GM12878 (cell line): ENCODE results near the gene BLOC1S3. TPM values are rescaled to one million over a fixed set of nuclear protein-coding genes. Genes with fewer than 3 reads are reported as not detected.

Experiments
- ATAC-seq: fragments of 200-7000 bp; cut with Tn5 transposase; 3 replicates; pipeline ENCODE4 v1.9.1; 2020; ENCODE audit warnings: mild to moderate bottlenecking, moderate library complexity
- BruUV-seq: library from RNA; stranded (reverse); fragments of 400-500 nt; replicated peaks from 2 replicates; lab custom pipeline; 2021; lab: Mats Ljungman, UMichigan
- CTCF ChIA-PET: fragments of 300-600 bp; sonication (Branson Sonifier 250); formaldehyde crosslinking; extraction: SDS; loops from one replicate; lab custom pipeline; 2021; ENCODE audit warnings: inconsistent platforms; lab: Yijun Ruan, JAX
- POLR2A ChIA-PET: fragments of 350-600 bp; formaldehyde crosslinking; extraction: SDS; loops from one replicate; lab custom pipeline; 2021; ENCODE audit warnings: inconsistent platforms; lab: Charles Lee
- RAD21 ChIA-PET: fragments of 300-600 bp; sonication (Branson Sonifier 250); formaldehyde crosslinking; loops from one replicate; lab custom pipeline; 2023; ENCODE audit warnings: antibody characterized with exemption; ENCODE audit not compliant: unreplicated experiment; lab: Charles Lee
- SMC1A ChIA-PET: fragments of 300-600 bp; sonication (Branson Sonifier 250); formaldehyde crosslinking; loops from one replicate; lab custom pipeline; 2023; ENCODE audit not compliant: unreplicated experiment, uncharacterized antibody; lab: Charles Lee
- DNase-seq: peaks from one replicate; pipeline ENCODE4 v3.0.0-alpha.2; 2011; ENCODE audit warnings: low read depth, low spot score
- FAIRE-seq: peaks from 3 replicates; lab custom pipeline; 2011; peaks lifted over from hg19 to GRCh38; lab: Jason Lieb, UNC
- H2AFZ ChIP-seq: 2 replicates; pipeline ENCODE4 v1.6.0; 2011; ENCODE audit warnings: low read depth, low read length, control low read depth; ENCODE audit not compliant: control insufficient read depth
- H3K27ac ChIP-seq: 2 replicates; pipeline ENCODE4 v1.5.1; 2011; ENCODE audit warnings: control low read depth; ENCODE audit not compliant: control insufficient read depth, insufficient read depth
- H3K27me3 ChIP-seq, 2 experiments: replicated peaks in 1 of 2; 2 replicates each; pipeline versions ENCODE4 v1.6.0 to v1.6.1; 2011; ENCODE audit warnings: low read length in 1 of 2; ENCODE audit not compliant: control insufficient read depth in 2 of 2, insufficient read depth in 2 of 2
- H3K36me3 ChIP-seq, 2 experiments: 2 replicates each; pipeline ENCODE4 v1.5.1; 2011; ENCODE audit warnings: low read length in 1 of 2; ENCODE audit not compliant: control insufficient read depth in 2 of 2, insufficient read depth in 2 of 2
- H3K4me1 ChIP-seq: 2 replicates; pipeline ENCODE4 v1.6.1; 2011; ENCODE audit warnings: mild to moderate bottlenecking, low read length, moderate library complexity, mixed read lengths; ENCODE audit not compliant: control insufficient read depth, insufficient read depth
- H3K4me2 ChIP-seq: 2 replicates; pipeline ENCODE4 v1.6.0; 2011; ENCODE audit warnings: control low read depth; ENCODE audit not compliant: control insufficient read depth, insufficient read depth
- H3K4me3 ChIP-seq: fragments of 200-600 bp; sonication (generic); 2 replicates; pipeline ENCODE4 v1.5.1; 2016
- H3K79me2 ChIP-seq: 2 replicates; pipeline ENCODE4 v1.6.0; 2011; ENCODE audit warnings: low read length; ENCODE audit not compliant: control insufficient read depth, insufficient read depth
- H3K9ac ChIP-seq: 2 replicates; pipeline ENCODE4 v1.8.0; 2011; ENCODE audit warnings: low read length, control low read depth, mixed read lengths; ENCODE audit not compliant: control insufficient read depth, insufficient read depth
- H3K9me3 ChIP-seq: replicated peaks from 3 replicates; pipeline ENCODE4 v1.5.1; 2011; ENCODE audit warnings: mild to moderate bottlenecking, low read length; ENCODE audit not compliant: control insufficient read depth, insufficient read depth
- H4K20me1 ChIP-seq: 2 replicates; pipeline ENCODE4 v1.6.0; 2011; ENCODE audit not compliant: control insufficient read depth, insufficient read depth
- ASH2L ChIP-seq: fragments of 300-600, 200-600 bp; sonication (generic); IDR thresholded peaks from 2 replicates; pipeline ENCODE4 v1.6.1; 2017; ENCODE audit warnings: low read depth, mild to moderate bottlenecking, borderline replicate concordance
- CBX5 ChIP-seq: sonication (generic); IDR thresholded peaks from 2 replicates; pipeline ENCODE4 v1.6.1; 2016; ENCODE audit warnings: low read depth, moderate library complexity, mild to moderate bottlenecking, inconsistent platforms
- ESRRA ChIP-seq: IDR thresholded peaks from 2 replicates; pipeline ENCODE4 v1.6.1; 2012; ENCODE audit warnings: mild to moderate bottlenecking, low read length, improper control_type of control experiment
- MYB ChIP-seq: fragments of 150-350 bp; IDR thresholded peaks from 2 replicates; pipeline ENCODE4 v1.6.1; 2014; ENCODE audit warnings: mild to moderate bottlenecking, low read depth, low read length, borderline replicate concordance
- POLR2AphosphoS5 ChIP-seq: IDR thresholded peaks from 2 replicates; pipeline ENCODE4 v1.6.1; 2011; ENCODE audit warnings: mild to moderate bottlenecking, low read length, inconsistent platforms
- WGBS: methylation state at CpG from one replicate; pipeline ENCODE4 v1.1.6; 2016; ENCODE audit warnings: low lambda C conversion rate; ENCODE audit not compliant: insufficient replicate concordance, insufficient coverage; ENCODE audit errors: missing lambda C conversion rate; 5-methylcytosine and 5-hydroxymethylcytosine counted together
- in situ Hi-C: fragments of 300-500 bp; cut with MboI; formaldehyde crosslinking; loops from 9 replicates; pipeline ENCODE4 v1.14.3; 2018; ENCODE audit warnings: mixed read lengths
- intact Hi-C: fragments of 100-400 bp; cut with micrococcal nuclease; formaldehyde crosslinking; loops from one replicate; pipeline ENCODE4 v1.14.2; 2022; ENCODE audit not compliant: unreplicated experiment
- polyA plus RNA-seq, 11 experiments: library from polyadenylated mRNA; depleted of rRNA in 4 of 11; unstranded in 6 of 11; stranded (reverse) in 5 of 11; fragments of >200 nt; fragmentation: Nextera tagmentation in 4 of 11; fragmentation: Illumina TruSeq in 1 of 11; extraction: Ambion mirVana in 4 of 11; extraction: Trizol in 1 of 11; gene quantifications; 1 replicate in 1 of 11; 2 replicates in 10 of 11; pipeline versions ENCODE4 v1.2.1 to v1.2.3, GENCODE V29; 2011 to 2016; ENCODE audit warnings: inconsistent platforms in 2 of 11, missing spikeins in 2 of 11, low read depth in 1 of 11
- total RNA-seq, 4 experiments: library from RNA; depleted of rRNA in 3 of 4; stranded (reverse); fragments of >200 nt in 3 of 4; fragmentation: Illumina TruSeq in 1 of 4; extraction: Trizol in 1 of 4; gene quantifications; 2 replicates each; pipeline versions ENCODE4 v1.2.1 to v1.2.3, GENCODE V29; 2013 to 2021

BLOC1S3 gene
- total and polyA plus RNA-seq, 10 of the 15 experiments (the other 5 are each of a cell fraction or from before 2014, with no cell fraction given), result 3.6 to 18.3 (median 10.4) TPM

DNA sequence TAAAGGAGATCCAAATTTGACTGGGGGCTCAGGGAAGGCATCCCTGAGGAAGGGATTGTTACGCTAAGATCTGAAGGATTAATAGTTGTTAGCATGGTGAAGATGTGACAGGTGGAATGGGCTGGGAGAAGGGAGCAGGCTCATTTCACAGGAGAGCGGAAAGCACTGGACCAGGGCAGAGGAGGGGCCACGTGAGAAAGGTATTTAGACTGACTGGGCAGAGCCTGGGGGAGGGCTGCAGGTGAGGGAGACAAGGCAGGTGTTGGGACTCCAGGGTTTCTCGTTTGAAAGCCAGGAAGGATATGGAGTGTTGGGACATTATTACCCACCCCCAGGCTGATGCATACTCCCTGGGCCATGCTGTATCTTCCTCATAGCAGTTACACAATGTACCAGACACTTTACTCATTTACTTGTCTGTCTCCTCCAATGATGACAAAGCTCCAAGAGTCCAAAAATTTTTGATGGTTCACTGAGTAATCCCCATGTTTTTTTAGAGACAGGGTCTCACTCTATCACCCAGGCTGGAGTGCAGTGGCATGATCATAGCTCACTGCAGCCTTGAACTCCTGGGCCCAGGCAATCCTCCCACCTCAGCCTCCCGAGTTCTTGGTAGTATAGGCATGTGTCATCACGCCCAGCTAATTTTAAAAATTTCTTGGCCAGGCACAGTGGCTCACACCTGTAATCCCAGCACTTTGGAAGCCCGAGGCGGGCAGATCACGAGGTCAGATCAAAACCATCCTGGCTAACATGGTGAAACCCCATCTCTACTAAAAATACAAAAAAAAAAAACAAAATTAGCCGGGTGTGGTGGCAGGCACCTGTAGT lies 2.9 kb upstream of the BLOC1S3 start:
- FAIRE-seq (no peak), ATAC-seq (no peak), DNase-seq (no peak)
- POLR2A ChIA-PET, result no interaction called here
- Histone ChIP-seq H3K9ac (no peak overlapping the region), H3K4me3 (no peak overlapping the region), H3K4me1 (peaks cover 23% of the 10 kb centered on the region), H3K79me2 (peaks cover 30% of the 10 kb centered on the region), H3K36me3 (no peaks in the 10 kb centered on the region; a peak in 1 of 4 replicates), H3K4me2 (no peak overlapping the region), H4K20me1 (no peaks in the 10 kb centered on the region), H2AFZ (no peak overlapping the region), H3K27me3 (no peaks in the 10 kb centered on the region), H3K9me3 (no peaks in the 10 kb centered on the region), H3K27ac (no peak overlapping the region)
- CTCF ChIA-PET, result interaction anchor here (0.6 kb wide), 1 partner anchor 87 kb away, joined by 3 read pairs; no protein-coding TSS in a partner anchor
- BruUV-seq, result no TSS peak
- intact Hi-C loops, result loop anchor here (5.0 kb wide), 2 partner anchors 83 to 98 kb away; partner anchors contain the start of genes GEMIN7, PPP1R37 and ZNF296
- in situ Hi-C loops, result no loop called here
- 72% methylated on average over 10 of the region's 10 CpGs for WGBS
- TF ChIP-seq ESRRA, result no peak
- no peak for TF ChIP-seq MYB
- no peak for TF ChIP-seq ASH2L
- no peak for TF ChIP-seq CBX5
- TF ChIP-seq POLR2AphosphoS5, result no peak
- SMC1A ChIA-PET, result interaction anchor here (1.1 kb wide), 1 partner anchor 11 kb away, joined by 3 read pairs; no protein-coding TSS in a partner anchor
- RAD21 ChIA-PET, result no interaction called here
